CD14-positive monocyte (primary cell): ENCODE data around the gene NSUN3. TPM values are rescaled to one million over a fixed set of nuclear protein-coding genes. Genes with fewer than 3 reads are reported as not detected.

Experiments
- DNase-seq, 3 donors: peaks; one replicate each; pipeline ENCODE4 v3.0.0-alpha.2; 2011 to 2022
- H2AFZ ChIP-seq: 2 replicates; pipeline ENCODE4 v1.6.0; 2012; ENCODE audit warnings: mild to moderate bottlenecking, low read depth, low read length, inconsistent platforms; ENCODE audit not compliant: insufficient read depth, poor library complexity, severe bottlenecking
- H3K27ac ChIP-seq, 2 donors: 1 replicate in 1 of 2; 2 replicates in 1 of 2; pipeline ENCODE4 v1.5.1; 2012 to 2013; ENCODE audit warnings: low read length in 2 of 2, control low read depth in 1 of 2, inconsistent platforms in 1 of 2, low read depth in 1 of 2, mild to moderate bottlenecking in 1 of 2
- H3K27me3 ChIP-seq, 2 donors: one replicate each; pipeline versions ENCODE4 v1.6.0 to v1.6.1; 2011 to 2013; ENCODE audit warnings: low read length in 2 of 2; ENCODE audit not compliant: control insufficient read depth in 2 of 2, insufficient read depth in 2 of 2
- H3K36me3 ChIP-seq, 2 donors: replicated peaks in 1 of 2; 1 replicate in 1 of 2; 2 replicates in 1 of 2; pipeline versions ENCODE4 v1.5.1 to v1.6.1; 2012 to 2013; ENCODE audit warnings: low read length in 2 of 2, control low read depth in 1 of 2, inconsistent platforms in 1 of 2, mild to moderate bottlenecking in 1 of 2; ENCODE audit not compliant: insufficient read depth in 2 of 2, control insufficient read depth in 1 of 2
- H3K4me1 ChIP-seq, 2 donors: 1 replicate in 1 of 2; 2 replicates in 1 of 2; pipeline versions ENCODE4 v1.5.1 to v1.6.1; 2012 to 2013; ENCODE audit warnings: low read length in 2 of 2, control low read depth in 1 of 2, inconsistent platforms in 1 of 2, mild to moderate bottlenecking in 1 of 2, moderate library complexity in 1 of 2; ENCODE audit not compliant: insufficient read depth in 2 of 2, control insufficient read depth in 1 of 2
- H3K4me2 ChIP-seq: replicated peaks from 2 replicates; pipeline ENCODE3; 2012; ENCODE audit warnings: low read length, moderate library complexity, mild to moderate bottlenecking; ENCODE audit not compliant: poor library complexity, severe bottlenecking; ENCODE audit errors: extremely low read depth
- H3K4me3 ChIP-seq, 3 experiments: fragments of 200-600 bp in 1 of 3; sonication (generic) in 1 of 3; replicated peaks in 1 of 3; 1 replicate in 2 of 3; 2 replicates in 1 of 3; pipeline ENCODE4 v1.5.1; 2011 to 2013; ENCODE audit warnings: low read length in 3 of 3, mild to moderate bottlenecking in 3 of 3, control low read depth in 2 of 3, low read depth in 2 of 3, inconsistent platforms in 1 of 3, moderate library complexity in 1 of 3
- H3K79me2 ChIP-seq: 2 replicates; pipeline ENCODE4 v1.6.0; 2012; ENCODE audit warnings: mild to moderate bottlenecking, control low read depth, inconsistent platforms, low read length, moderate library complexity; ENCODE audit not compliant: insufficient read depth
- H3K9ac ChIP-seq: 2 replicates; pipeline ENCODE4 v1.6.0; 2017; ENCODE audit warnings: low read length, mild to moderate bottlenecking; ENCODE audit not compliant: insufficient read depth, poor library complexity, severe bottlenecking
- H3K9me3 ChIP-seq, 2 donors: replicated peaks in 1 of 2; 1 replicate in 1 of 2; 2 replicates in 1 of 2; pipeline versions ENCODE4 v1.5.1 to v1.6.1; 2012 to 2013; ENCODE audit warnings: low read length in 2 of 2, control low read depth in 1 of 2; ENCODE audit not compliant: control insufficient read depth in 1 of 2, insufficient read depth in 1 of 2
- H4K20me1 ChIP-seq: 2 replicates; pipeline ENCODE4 v1.6.0; 2012; ENCODE audit warnings: mild to moderate bottlenecking, low read length, control low read depth, moderate library complexity; ENCODE audit not compliant: insufficient read depth
- H3K27ac Mint-ChIP-seq, 7 donors: one replicate each; pipeline ENCODE4 v1.8.0; 2020; ENCODE audit warnings: mild to moderate bottlenecking in 7 of 7, mixed read lengths in 7 of 7, moderate library complexity in 6 of 7, inconsistent platforms in 2 of 7
- H3K27me3 Mint-ChIP-seq, 3 donors: one replicate each; pipeline ENCODE4 v1.8.0; 2021 to 2022; ENCODE audit warnings: low read depth in 3 of 3, mild to moderate bottlenecking in 3 of 3, mixed read lengths in 3 of 3, moderate library complexity in 3 of 3, inconsistent platforms in 1 of 3
- H3K36me3 Mint-ChIP-seq, 2 donors: one replicate each; pipeline ENCODE4 v1.8.0; 2020; ENCODE audit warnings: mixed read lengths in 2 of 2, inconsistent platforms in 1 of 2, mild to moderate bottlenecking in 1 of 2
- H3K4me1 Mint-ChIP-seq: one replicate; pipeline ENCODE4 v1.8.0; 2020; ENCODE audit warnings: mild to moderate bottlenecking, mixed read lengths
- H3K4me3 Mint-ChIP-seq, 2 donors: one replicate each; pipeline ENCODE4 v1.8.0; 2020; ENCODE audit warnings: mild to moderate bottlenecking in 2 of 2, mixed read lengths in 2 of 2, moderate library complexity in 1 of 2
- H3K9me3 Mint-ChIP-seq, 7 donors: one replicate each; pipeline ENCODE4 v1.8.0; 2020 to 2022; ENCODE audit warnings: mixed read lengths in 7 of 7, mild to moderate bottlenecking in 6 of 7, moderate library complexity in 6 of 7, inconsistent platforms in 2 of 7
- CTCF ChIP-seq: fragments of 200-600 bp; IDR thresholded peaks from one replicate; pipeline ENCODE4 v1.8.0; 2022; ENCODE audit warnings: antibody characterized with exemption, mild to moderate bottlenecking
- WGBS: methylation state at CpG from one replicate; pipeline ENCODE4 v1.1.5; 2013; ENCODE audit warnings: missing lambda C conversion rate; ENCODE audit not compliant: insufficient coverage; 5-methylcytosine and 5-hydroxymethylcytosine counted together
- intact Hi-C, 2 donors: fragments of 100-400 bp; cut with micrococcal nuclease; formaldehyde crosslinking; loops; one replicate each; pipeline versions ENCODE4 v1.15.0 to v1.15.1; 2023
- polyA plus RNA-seq, 3 donors: library from polyadenylated mRNA; depleted of rRNA in 1 of 3; unstranded in 2 of 3; stranded (reverse) in 1 of 3; fragments of 300-500 nt in 2 of 3; fragments of >200 nt in 1 of 3; fragmentation: Illumina TruSeq in 2 of 3; gene quantifications; 1 replicate in 2 of 3; 2 replicates in 1 of 3; pipeline ENCODE4 v1.2.3, GENCODE V29; 2012 to 2021

Gene NSUN3
- polyA plus RNA-seq, 3 donors, result 6.6 to 8.8 (median 7.2) TPM

- Mint-ChIP-seq H3K4me3 (no peak overlapping the region), H3K36me3 (no peaks in the 10 kb centered on the region), H3K27me3 (no peaks in the 10 kb centered on the region), H3K4me1 (no peaks in the 10 kb centered on the region), H3K9me3 (peaks cover 0 to 3% (median 0%) of the 10 kb centered on the region in 7 donors), H3K27ac (no peak overlapping the region)
- intact Hi-C loops, result no loop called here
- Histone ChIP-seq H4K20me1 (no peaks in the 10 kb centered on the region), H3K9ac (no peak overlapping the region), H3K4me3 (no peak overlapping the region), H2AFZ (no peak overlapping the region), H3K4me1 (no peaks in the 10 kb centered on the region), H3K9me3 (no peaks in the 10 kb centered on the region), H3K4me2 (no peak overlapping the region), H3K27me3 (no peaks in the 10 kb centered on the region), H3K27ac (no peak overlapping the region), H3K36me3 (no peaks in the 10 kb centered on the region), H3K79me2 (no peaks in the 10 kb centered on the region)
- DNase-seq, result no peak
- TF ChIP-seq CTCF, result no peak
- 70% methylated on average over 3 of the region's 6 CpGs for WGBS
These were observed 114.3 kb downstream of the NSUN3 start for GRCh38 chr3:94176988-94177745.

Other genes starting within 250 kb of the NSUN3 start
- gene PROS1, start 89.2 kb upstream of the NSUN3 start, polyA plus RNA-seq, result under 1 TPM; 0.21 to 0.85 (median 0.58) TPM
- gene ARL13B, start 82.9 kb upstream of the NSUN3 start, polyA plus RNA-seq, result 1 to 10 TPM in 2 of 3 donors, under 1 TPM in 1; 0.97 to 3.8 (median 3.0) TPM
- gene STX19, start 34.5 kb upstream of the NSUN3 start, polyA plus RNA-seq, result not detected
- 1 to 10 TPM in 2 of 3 donors, under 1 TPM in 1; 0.35 to 2.8 (median 1.2) TPM for gene DHFR2, start 145 bp upstream of the NSUN3 start, polyA plus RNA-seq